Erythroblast (primary cell): ENCODE measurements around the gene ATP6V1B1.

Source experiments
- GATA1 ChIP-seq: IDR thresholded peaks from 2 replicates; pipeline ENCODE4 v1.6.1; 2011; ENCODE audit warnings: low read depth, mild to moderate bottlenecking, control low read depth, low read length, moderate library complexity
- POLR2A ChIP-seq: IDR thresholded peaks from 2 replicates; pipeline ENCODE4 v1.6.1; 2011; ENCODE audit warnings: mild to moderate bottlenecking, low read length

- TF ChIP-seq POLR2A (no peak), GATA1 (no peak)
These were observed 40.5 kb upstream of the ATP6V1B1 start for GRCh38 chr2:70895249-70895648.
